ENCODE data around the gene PAPSS1.
"Not testable (repeated sequence)": the region's sequence is repeated elsewhere in the genome, so short reads cannot be mapped to it uniquely, and the experiment has no call there.

The PAPSS1 gene

DNA sequence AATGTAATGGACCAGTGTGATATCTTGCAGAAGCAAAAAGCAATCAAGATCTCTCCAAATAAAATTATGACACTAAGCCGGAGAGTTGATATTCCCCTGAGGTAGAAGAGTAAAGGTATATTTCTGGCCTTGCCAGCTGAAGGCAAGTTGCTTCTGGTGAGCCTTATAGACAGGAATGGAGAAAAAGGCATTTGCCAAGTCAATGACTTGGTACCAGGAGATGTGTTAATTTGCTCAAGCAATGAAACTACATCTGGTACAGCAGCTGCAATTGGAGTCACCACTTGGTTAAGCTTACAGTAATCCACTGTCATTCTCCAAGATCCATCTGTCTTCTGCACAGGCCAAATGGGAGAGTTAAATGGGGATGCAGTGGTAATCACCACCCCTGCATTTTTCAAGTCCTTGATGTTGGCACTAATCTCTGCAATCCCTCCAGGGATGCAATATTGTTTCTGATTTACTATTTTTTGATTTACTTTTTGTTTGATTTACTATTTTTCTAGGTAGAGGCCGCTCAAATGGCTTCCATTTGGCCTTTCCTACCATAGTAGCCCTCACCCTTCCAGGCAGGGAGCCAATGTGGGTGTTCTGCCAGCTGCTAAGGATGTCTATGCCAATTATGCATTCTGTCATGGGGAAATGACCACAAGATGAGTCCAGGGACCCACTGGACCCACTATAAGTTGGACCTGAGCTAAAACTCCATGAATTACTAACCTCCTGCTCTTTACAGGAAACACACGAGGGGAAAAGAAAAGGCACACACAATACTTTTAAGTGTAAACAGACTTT lies 6.3 kb upstream of the PAPSS1 start:
- DNase-seq (ENCODE audit: low spot score) = not testable (repeated sequence)

DNA sequence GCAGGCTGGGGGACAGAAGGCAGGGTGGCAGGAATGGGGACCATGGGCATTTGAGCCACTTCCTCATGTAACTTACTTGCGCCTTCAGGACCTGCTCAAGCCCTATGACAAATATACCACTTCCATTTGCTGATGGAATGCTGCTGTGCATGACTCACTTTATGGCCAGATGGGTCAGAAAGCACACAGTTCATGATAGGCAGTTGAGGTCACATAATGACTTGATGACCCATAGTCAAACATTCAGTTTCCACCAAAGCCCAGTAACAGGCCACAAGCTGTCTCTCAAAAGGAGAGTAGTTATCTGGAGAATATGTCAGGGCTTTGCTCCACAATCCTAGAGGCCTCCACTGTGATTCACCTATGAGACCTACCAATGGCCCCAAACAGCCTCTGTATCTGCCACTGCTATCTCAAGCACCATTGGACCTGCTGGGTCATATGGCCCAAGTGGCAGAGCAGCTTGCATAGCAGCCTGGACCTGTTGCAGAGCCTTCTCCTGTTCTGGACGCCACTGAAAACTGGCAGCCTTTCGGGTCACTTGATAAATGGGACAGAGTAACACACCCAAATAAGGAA lies 5.3 kb upstream of the PAPSS1 start:
- no peak for DNase-seq (ENCODE audit: low spot score)

DNA sequence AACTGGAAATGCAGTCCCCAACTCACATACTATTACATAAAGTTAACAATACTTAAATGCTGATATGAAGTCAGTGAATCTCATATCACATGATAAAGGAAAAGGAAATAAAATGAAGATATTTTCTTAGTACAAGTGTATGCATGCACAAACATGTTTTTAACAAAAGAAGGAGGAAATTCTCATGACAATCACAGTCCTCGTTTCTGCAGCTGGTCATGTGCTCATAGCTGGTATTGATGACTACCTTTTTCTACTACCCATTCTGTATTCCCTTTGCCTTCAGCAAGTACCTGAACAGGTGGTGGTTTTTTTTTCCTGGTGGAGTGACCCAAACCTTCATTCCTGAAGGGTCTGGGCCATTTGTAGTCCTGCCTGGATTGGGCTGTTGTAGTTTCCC lies 3.3 kb upstream of the PAPSS1 start:
- not testable (repeated sequence) for DNase-seq (ENCODE audit: low spot score)

DNA sequence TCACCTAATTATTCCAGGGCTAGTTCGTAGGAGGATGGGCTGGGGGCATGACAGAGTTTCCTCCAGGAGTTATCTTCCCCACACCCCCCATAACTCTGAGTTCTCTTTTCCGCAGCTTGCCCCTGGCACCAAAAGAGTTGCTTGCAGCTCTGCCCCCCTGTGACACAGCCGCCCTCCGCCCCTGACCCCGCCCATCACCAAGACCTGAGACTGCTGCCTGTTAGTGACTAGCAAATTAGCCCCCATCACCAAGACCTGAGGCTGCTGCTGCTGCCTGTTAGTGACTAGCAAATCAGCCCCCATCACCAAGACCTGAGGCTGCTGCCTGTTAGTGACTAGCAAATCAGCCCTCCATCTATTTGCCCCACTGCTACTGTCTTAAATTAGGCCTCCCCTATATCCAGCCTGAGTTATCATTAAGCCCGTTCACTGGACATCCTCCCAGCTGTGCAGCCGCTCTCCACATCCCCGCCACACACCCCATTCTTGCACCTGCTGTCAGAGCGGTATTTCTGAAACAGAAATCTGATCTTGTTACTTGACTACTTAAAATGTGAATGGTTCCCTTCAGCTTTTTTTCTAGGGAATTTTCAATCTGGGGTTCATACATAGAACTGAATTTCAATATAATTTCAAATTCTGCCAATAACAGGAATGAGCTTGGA lies 1.5 kb upstream of the PAPSS1 start:
- DNase-seq (ENCODE audit: low spot score) = no peak

DNA sequence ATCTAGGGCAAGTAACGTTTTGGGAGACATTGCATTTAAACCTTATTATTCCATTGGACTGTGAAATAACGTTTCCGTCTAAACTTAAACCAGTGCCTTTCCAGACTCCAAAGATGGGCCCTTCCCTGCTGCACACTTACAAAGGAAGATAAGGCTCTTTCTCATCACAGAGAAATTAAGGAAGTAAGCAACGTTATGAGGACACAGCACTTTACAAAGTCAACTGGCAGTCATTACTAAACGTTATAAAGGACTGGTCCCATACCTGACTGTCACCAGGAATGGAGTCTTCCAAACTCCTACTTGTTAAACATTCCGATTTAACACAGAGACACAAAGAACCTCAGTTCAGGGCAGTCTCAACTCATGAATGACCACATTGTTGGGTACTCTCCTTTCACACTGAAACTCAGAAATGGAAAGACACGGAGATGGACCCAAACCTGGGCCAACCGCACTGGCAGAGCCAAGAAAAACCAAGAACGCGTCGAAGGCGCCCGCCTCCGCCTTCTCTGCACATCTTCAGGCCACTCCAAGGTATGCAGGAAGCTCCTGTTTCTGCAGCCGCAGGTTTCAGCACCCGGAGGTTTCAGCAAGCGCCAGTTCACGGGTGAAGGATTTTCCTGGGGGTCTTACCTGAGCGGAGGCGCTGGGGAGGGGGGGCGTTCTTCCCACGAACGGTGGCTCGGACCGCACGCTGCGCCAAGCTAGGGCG lies 670 bp downstream of the PAPSS1 start:
- DNase-seq (ENCODE audit: low spot score) = no peak

DNA sequence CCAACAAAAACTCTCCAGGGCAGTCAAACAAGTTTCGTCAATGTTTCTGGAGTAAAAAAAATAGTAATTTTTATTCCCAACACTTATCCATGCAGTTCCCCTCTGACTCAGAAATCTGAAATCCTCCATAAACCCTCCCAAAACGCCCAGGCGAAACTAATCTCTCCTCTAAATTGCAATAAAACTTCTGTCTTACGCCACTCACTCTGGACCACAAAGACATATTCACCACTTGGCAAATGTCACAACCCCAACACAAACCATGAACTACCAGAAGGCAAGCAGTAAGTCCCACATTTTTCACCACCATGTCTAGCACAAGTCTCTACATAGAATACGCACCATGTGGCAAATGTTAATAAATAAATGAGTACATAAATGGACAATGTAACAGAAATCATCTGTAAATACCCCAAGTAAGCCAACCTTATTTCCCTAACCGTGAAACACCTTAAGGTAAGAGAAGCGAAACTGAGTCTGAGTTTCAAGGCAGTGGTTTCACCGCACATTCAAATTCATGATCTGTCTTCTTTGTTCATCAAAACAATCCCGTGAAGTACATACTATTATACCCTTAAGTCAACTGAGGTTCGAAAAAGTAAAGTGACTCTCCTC lies 1.6 kb downstream of the PAPSS1 start:
- no peak for DNase-seq (ENCODE audit: low spot score)

DNA sequence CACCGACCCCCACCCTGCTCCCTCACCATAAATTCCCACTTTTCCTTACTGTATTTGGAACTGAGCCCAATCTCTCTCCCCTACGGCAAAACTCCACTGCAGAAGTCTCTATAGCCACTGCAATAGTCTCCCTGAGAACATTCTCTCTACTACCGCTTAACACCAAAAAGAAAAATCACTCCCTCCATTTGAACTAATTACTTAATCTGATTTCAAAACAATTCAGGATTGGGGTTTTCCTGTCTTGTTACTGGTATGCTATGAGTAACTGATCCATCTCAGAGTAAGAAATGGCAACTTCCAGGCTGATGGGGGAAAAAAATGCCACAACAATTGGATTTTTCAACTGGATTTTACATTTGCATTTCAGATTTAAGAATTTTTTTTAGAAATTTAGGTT lies 5.8 kb downstream of the PAPSS1 start:
- no peak for DNase-seq (ENCODE audit: low spot score)

DNA sequence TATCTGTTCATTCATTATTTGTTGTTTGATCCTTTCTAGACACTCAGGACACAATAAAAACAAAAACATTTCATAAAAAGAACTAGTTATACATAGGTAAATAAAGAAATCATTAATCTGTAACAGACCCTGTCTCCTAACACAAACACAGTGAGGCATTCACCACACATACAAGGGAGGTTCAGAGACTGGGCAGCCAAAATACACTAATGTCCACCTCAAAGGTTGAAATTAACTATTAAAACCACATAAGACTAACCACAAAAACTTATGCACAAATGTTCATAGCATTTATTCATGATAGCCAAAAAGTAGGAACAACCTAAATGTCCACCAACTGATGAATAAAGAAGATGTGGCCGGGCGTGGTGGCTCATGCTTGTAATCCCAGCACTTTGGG lies 7.8 kb downstream of the PAPSS1 start:
- no peak for DNase-seq (ENCODE audit: low spot score)

GRCh38 chr4:107711831-107712230 lies 8.2 kb downstream of the PAPSS1 start:
- DNase-seq (ENCODE audit: low spot score) = no peak

GRCh38 chr4:107710493-107711459 lies 9.3 kb downstream of the PAPSS1 start:
- no peak for DNase-seq (ENCODE audit: low spot score)

GRCh38 chr4:107709916-107710315 lies 10.1 kb downstream of the PAPSS1 start:
- DNase-seq (ENCODE audit: low spot score) = no peak

DNA sequence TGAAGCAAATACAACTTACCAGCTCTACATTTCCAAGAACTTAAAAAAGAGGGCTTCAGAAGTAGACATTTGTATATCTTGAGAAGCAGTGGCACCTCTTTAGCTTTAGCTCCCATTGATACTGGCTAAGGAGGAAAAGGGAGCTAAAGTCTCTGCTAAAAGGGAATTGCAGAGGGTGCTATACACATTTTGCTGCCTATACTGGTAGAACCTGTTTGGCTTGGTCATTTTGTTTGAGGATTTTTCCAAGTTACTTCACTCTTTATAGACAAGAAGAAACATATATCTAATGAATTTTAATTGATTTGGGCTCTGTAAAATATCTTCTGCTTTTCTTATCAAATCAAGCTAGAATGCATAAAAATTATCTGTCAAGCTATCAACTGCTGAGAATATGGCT lies 11.8 kb downstream of the PAPSS1 start:
- no peak for DNase-seq (ENCODE audit: low spot score)

DNA sequence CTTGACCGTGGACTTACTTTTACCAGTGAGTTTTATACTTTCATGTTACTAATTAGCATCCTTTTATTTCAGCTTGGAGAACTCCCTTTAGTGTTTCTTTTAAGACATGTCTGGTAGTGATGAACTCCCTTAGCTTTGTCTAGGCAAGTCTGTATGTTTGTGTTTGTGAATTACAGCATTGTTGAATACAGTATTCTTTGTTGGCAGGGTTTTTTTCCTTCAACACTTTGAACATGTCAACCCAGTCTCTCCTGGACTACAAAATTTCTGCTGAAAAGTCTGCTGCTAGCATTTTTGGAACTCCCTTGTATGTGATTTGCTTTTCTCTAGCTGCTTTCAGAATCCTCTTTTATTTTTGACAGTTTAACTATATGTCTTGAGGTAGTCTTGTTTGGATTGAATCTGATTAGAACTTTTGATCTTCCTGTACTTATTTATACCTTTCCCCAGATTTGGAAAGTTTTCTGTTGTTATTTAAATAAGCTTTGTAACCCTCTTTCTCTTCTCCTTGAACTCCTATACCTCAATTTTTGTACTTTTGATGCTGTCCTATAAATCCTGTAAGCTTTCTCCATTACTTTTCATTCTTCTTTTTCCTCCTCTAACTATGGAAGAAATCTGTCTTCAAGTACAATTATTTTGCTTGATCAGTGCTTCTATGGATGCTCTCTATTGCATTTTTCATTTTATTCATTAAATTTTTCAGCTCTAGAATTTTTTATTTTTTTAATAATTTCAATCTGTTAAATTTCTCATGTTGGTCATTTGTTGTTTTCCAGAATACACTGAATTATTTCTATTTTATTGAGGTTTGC lies 14.1 kb downstream of the PAPSS1 start:
- no peak for DNase-seq (ENCODE audit: low spot score)

DNA sequence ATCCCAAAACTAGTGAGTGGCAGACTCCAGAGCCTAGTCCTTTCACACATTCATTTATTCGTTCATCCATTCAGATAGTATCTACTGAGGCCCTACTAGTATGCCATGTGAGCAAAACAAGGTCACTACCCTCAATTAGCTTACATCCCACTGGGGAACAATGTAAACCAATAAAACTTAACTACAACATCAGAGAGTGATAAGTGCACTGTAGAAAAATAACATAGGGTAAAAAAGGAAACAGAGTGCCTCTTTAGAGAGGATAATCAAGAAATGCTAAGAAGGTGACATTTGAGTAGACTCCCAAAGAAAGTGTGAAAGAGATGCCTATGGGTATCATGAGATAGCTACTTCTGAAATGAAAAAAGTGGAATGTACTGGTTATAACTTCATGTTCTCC lies 18.5 kb downstream of the PAPSS1 start:
- DNase-seq (ENCODE audit: low spot score) = no peak

DNA sequence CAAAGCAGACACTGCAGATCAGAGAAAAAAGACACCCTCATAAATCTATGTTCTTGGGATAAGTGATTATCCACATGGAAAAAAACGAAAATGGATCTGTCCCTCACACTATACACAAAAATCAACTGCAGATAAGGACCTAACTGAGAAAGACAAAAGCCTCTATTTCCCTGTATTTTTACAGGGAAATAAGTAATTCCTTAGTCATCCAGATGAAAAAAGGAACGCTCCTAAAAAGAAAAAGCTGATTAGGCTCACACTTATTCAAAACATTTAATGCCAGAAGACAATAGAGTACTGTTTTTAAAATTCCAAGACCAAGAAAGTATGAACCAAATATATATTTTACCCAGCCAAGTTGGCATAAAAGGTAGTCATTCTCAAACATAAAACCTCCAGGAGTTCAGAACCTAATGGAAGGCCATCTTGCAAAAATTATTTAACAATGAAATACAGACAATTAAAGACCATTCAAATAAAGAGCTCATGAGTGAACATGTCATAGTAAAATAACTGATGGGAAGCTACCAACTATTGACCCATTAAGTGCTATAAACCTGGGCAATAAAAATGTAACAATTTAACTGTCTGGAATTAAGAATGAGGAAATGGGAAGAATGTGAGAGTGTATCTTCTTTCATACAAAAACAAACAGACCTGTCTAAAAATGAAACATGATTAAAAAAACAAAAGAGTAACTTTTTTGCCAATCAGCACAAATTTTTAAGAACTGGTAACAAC lies 20.4 kb downstream of the PAPSS1 start:
- no peak for DNase-seq (ENCODE audit: low spot score)

DNA sequence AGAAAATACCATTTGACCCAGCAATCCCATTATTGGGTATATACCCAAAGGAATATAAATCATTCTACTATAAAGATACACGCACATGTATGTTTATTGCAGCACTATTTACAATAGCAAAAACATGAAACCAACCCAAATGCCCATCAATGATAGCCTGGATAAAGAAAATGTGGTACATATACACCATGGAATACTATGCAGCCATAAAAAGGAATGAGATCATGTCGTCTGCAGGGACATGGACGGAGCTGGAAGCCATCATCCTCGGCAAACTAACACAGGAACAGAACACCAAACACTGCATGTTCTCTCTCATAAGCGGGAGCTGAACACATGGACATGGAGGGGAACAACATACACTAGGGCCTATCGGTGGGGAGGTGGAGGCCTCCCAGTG lies 23.8 kb downstream of the PAPSS1 start:
- not testable (repeated sequence) for DNase-seq (ENCODE audit: low spot score)

GRCh38 chr4:107693132-107693531 lies 26.9 kb downstream of the PAPSS1 start:
- DNase-seq (ENCODE audit: low spot score) = no peak

DNA sequence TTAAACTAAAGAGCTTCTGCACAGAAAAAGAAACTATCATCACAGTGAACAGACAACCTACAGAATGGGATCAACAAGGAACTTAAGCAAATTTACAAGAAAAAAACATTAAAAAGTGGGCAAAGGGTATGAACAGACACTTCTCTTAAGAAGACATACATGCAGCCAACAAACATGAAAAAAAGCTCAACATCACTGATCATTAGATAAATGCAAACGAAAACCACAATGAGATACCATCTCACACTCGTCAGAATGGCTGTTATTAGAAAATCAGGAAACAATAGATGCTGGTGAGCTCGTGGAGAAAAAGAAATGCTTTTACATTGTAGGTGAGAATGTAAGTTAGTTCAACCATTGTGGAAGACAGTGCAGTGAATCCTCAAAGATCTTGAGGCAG lies 27.8 kb downstream of the PAPSS1 start:
- DNase-seq (ENCODE audit: low spot score) = no peak

- no peak for DNase-seq (ENCODE audit: low spot score)
Measured at GRCh38 chr4:107691378-107691777, 28.7 kb downstream of the PAPSS1 start.
